GM23338 (cell line): ENCODE results near the gene LONRF2. TPM values are rescaled to one million over a fixed set of nuclear protein-coding genes. Genes with fewer than 3 reads are reported as not detected.

ENCODE experiments used
- ATAC-seq: fragments of 200-7000 bp; cut with Tn5 transposase; 3 replicates; pipeline ENCODE4 v1.9.1; 2020
- DNase-seq: peaks from one replicate; pipeline ENCODE4 v3.0.0-alpha.2; 2015; ENCODE audit warnings: low spot score
- H2AFZ ChIP-seq: fragments of 200-600 bp; sonication (generic); 2 replicates; pipeline ENCODE4 v1.8.0; 2016; ENCODE audit warnings: antibody characterized with exemption, mild to moderate bottlenecking, moderate library complexity
- H3F3A ChIP-seq: fragments of 200-600 bp; sonication (generic); replicated peaks from 2 replicates; pipeline ENCODE4 v1.8.0; 2017; ENCODE audit warnings: antibody characterized with exemption, mixed run types, low read depth
- H3K27ac ChIP-seq: fragments of 200-600 bp; sonication (generic); 2 replicates; pipeline ENCODE4 v1.6.1; 2016; ENCODE audit warnings: low read depth
- H3K27me3 ChIP-seq: fragments of 200-600 bp; sonication (generic); 2 replicates; pipeline ENCODE4 v1.8.0; 2016; ENCODE audit warnings: mild to moderate bottlenecking, mixed run types, moderate library complexity; ENCODE audit not compliant: insufficient read depth
- H3K36me3 ChIP-seq: fragments of 200-600 bp; sonication (generic); 2 replicates; pipeline ENCODE4 v1.8.0; 2016; ENCODE audit warnings: mild to moderate bottlenecking; ENCODE audit not compliant: insufficient read depth
- H3K4me1 ChIP-seq: fragments of 200-600 bp; sonication (generic); 2 replicates; pipeline ENCODE4 v1.8.0; 2016; ENCODE audit warnings: mild to moderate bottlenecking, moderate library complexity; ENCODE audit not compliant: insufficient read depth
- H3K4me2 ChIP-seq: fragments of 200-600 bp; sonication (generic); 2 replicates; pipeline ENCODE4 v1.7.1; 2017; ENCODE audit warnings: mixed run types
- H3K4me3 ChIP-seq: fragments of 200-600 bp; sonication (generic); 2 replicates; pipeline ENCODE4 v1.6.1; 2016; ENCODE audit warnings: mixed run types
- H3K79me2 ChIP-seq: fragments of 200-600 bp; sonication (generic); replicated peaks from 2 replicates; pipeline ENCODE4 v1.8.0; 2017; ENCODE audit warnings: mild to moderate bottlenecking; ENCODE audit not compliant: insufficient read depth
- H3K9me2 ChIP-seq: fragments of 200-600 bp; sonication (generic); 2 replicates; pipeline ENCODE4 v1.8.0; 2017; ENCODE audit not compliant: insufficient read depth
- H4K20me1 ChIP-seq: fragments of 200-600 bp; sonication (generic); replicated peaks from 2 replicates; pipeline ENCODE4 v1.8.0; 2017; ENCODE audit warnings: mild to moderate bottlenecking; ENCODE audit not compliant: insufficient read depth
- H3K27ac Mint-ChIP-seq: 2 replicates; pipeline ENCODE4 v1.8.0; 2020; ENCODE audit warnings: inconsistent platforms, mild to moderate bottlenecking, moderate library complexity, mixed read lengths
- H3K27me3 Mint-ChIP-seq: 3 replicates; pipeline ENCODE4 v1.8.0; 2022; ENCODE audit warnings: low read depth, mild to moderate bottlenecking, moderate library complexity, mixed read lengths, inconsistent platforms; ENCODE audit not compliant: insufficient read depth, poor library complexity
- H3K36me3 Mint-ChIP-seq: 3 replicates; pipeline ENCODE4 v1.8.0; 2021; ENCODE audit warnings: low read depth, mild to moderate bottlenecking, inconsistent platforms, moderate library complexity, mixed read lengths
- H3K4me1 Mint-ChIP-seq: 3 replicates; pipeline ENCODE4 v1.8.0; 2020; ENCODE audit warnings: mild to moderate bottlenecking, inconsistent platforms, mixed read lengths
- H3K4me3 Mint-ChIP-seq: 3 replicates; pipeline ENCODE4 v1.8.0; 2021; ENCODE audit warnings: moderate library complexity, mild to moderate bottlenecking, inconsistent platforms, mixed read lengths
- H3K9me3 Mint-ChIP-seq: 3 replicates; pipeline ENCODE4 v1.8.0; 2020; ENCODE audit warnings: moderate library complexity, mild to moderate bottlenecking, inconsistent platforms, mixed read lengths
- CREB1 ChIP-seq: fragments of 250-450 bp; sonication (Bioruptor Pico); IDR thresholded peaks from 2 replicates; pipeline ENCODE4 v1.5.0; 2020; ENCODE audit warnings: low read depth, mild to moderate bottlenecking, moderate library complexity
- EZH2 ChIP-seq: fragments of 200-600 bp; sonication (generic); IDR thresholded peaks from one replicate; pipeline ENCODE4 v1.8.0; 2017; ENCODE audit warnings: antibody characterized with exemption, mild to moderate bottlenecking, low read depth; ENCODE audit not compliant: unreplicated experiment
- EZH2phosphoT487 ChIP-seq: fragments of 200-600 bp; sonication (generic); IDR thresholded peaks from one replicate; pipeline ENCODE4 v1.8.1; 2018; ENCODE audit warnings: antibody characterized with exemption; ENCODE audit not compliant: unreplicated experiment
- JUNB ChIP-seq: IDR thresholded peaks from one replicate; pipeline ENCODE4 v1.6.1; 2016; ENCODE audit warnings: antibody characterized with exemption; ENCODE audit not compliant: unreplicated experiment
- POLR2AphosphoS5 ChIP-seq: IDR thresholded peaks from 2 replicates; pipeline ENCODE4 v1.6.1; 2016; ENCODE audit warnings: antibody characterized with exemption, low read depth
- REST ChIP-seq: IDR thresholded peaks from one replicate; pipeline ENCODE4 v1.6.1; 2018; ENCODE audit warnings: antibody characterized with exemption; ENCODE audit not compliant: unreplicated experiment
- STAT1 ChIP-seq: IDR thresholded peaks from one replicate; pipeline ENCODE4 v1.6.1; 2016; ENCODE audit warnings: antibody characterized with exemption; ENCODE audit not compliant: unreplicated experiment
- ZNF114 ChIP-seq: fragments of 250-450 bp; sonication (Bioruptor Pico); IDR thresholded peaks from 2 replicates; pipeline ENCODE4 v1.5.0; 2020; ENCODE audit warnings: mild to moderate bottlenecking, moderate library complexity
- ZNF331 ChIP-seq: fragments of 250-450 bp; sonication (Bioruptor Pico); IDR thresholded peaks from 2 replicates; pipeline ENCODE4 v1.5.0; 2020; ENCODE audit warnings: low read depth, mild to moderate bottlenecking, moderate library complexity
- polyA plus RNA-seq: library from polyadenylated mRNA; unstranded; fragments of >200 nt; fragmentation: Nextera tagmentation; extraction: Ambion mirVana; gene quantifications from 2 replicates; pipeline ENCODE4 v1.2.1, GENCODE V29; 2016
- total RNA-seq: library from RNA; depleted of rRNA; stranded (reverse); fragments of >200 nt; shearing (Covaris generic); gene quantifications from 2 replicates; pipeline ENCODE4 v1.2.3, GENCODE V29; 2014
- TF ChIP-seq, protein P1 (sequence below), 2 experiments: fragments of 200-600 bp in 1 of 2; sonication (generic) in 1 of 2; conservative IDR thresholded peaks; 2 replicates each; pipeline versions ENCODE4 v1.5.1 to v1.6.1; 2016 to 2017; ENCODE audit warnings: antibody characterized with exemption in 2 of 2, low read depth in 2 of 2, mild to moderate bottlenecking in 2 of 2, moderate library complexity in 1 of 2

Gene LONRF2
- total and polyA plus RNA-seq, 2 experiments from 2014 or later = 0.05 to 0.24 TPM

DNA sequence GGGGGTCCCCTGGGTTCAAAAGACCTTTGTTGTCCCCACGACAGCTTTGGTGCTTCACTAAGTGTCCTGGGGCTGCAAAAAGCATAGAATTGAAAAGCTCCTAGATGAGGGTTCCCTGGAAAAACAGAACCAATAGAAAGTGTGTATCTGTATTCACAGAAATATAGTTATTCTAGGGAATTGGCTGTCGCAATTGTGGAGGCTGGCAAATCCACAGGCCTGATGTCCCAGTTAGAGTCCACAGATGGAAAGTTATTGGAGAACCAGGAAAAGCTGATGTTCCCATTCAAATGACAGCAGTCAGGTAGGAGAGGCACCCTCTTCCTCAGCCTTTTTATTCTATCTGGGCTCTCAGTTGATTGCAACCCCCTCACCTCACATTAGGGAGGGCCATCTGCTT, 65.5 kb downstream of the LONRF2 start (continued):
- TF ChIP-seq REST (no peak), ZNF114 (no peak), POLR2AphosphoS5 (no peak)
- TF ChIP-seq, protein P1, sequence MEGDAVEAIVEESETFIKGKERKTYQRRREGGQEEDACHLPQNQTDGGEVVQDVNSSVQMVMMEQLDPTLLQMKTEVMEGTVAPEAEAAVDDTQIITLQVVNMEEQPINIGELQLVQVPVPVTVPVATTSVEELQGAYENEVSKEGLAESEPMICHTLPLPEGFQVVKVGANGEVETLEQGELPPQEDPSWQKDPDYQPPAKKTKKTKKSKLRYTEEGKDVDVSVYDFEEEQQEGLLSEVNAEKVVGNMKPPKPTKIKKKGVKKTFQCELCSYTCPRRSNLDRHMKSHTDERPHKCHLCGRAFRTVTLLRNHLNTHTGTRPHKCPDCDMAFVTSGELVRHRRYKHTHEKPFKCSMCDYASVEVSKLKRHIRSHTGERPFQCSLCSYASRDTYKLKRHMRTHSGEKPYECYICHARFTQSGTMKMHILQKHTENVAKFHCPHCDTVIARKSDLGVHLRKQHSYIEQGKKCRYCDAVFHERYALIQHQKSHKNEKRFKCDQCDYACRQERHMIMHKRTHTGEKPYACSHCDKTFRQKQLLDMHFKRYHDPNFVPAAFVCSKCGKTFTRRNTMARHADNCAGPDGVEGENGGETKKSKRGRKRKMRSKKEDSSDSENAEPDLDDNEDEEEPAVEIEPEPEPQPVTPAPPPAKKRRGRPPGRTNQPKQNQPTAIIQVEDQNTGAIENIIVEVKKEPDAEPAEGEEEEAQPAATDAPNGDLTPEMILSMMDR (conservative IDR thresholded peaks at IDR 0.05; ENCODE audit: low read depth in 2 of 2) = no peak

DNA sequence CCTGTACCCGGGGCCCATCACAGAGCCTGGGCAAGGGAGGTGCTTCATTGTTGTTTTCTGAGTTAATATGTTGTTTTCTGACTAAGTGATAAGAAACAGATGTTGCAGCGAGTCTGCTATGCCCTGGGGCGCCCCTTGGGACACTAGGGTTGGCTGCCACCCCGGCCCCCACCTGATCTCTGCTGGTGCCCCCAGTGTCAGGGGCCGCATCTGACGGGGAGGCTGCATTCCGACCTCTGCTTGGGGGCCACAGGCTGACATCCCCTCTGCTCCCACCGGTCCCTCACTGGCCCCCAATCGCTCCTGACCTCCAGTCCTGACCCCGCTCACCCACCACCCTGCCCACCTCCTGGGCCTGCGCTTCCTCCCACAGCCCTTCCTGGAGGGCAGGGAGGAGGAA, 65.9 kb downstream of the LONRF2 start:
- Mint-ChIP-seq H3K4me1 (no peaks in the 10 kb centered on the region; the same call in 2 of the 3 replicates), H3K4me3 (no peak overlapping the region), H3K27ac (no peak overlapping the region), H3K36me3 (0 out of 3 replicates have a peak, but pooled peaks cover 4% of the 10 kb centered on the region), H3K27me3 (peaks cover 1% of the 10 kb centered on the region), H3K9me3 (peaks cover 4% of the 10 kb centered on the region; the same call in 1 of the 3 replicates)
- no peaks in the 10 kb centered on the region for H3K36me3 ChIP-seq
- H3K27ac ChIP-seq = no peak overlapping the region
- no peaks in the 10 kb centered on the region for H4K20me1 ChIP-seq
- H3K27me3 ChIP-seq = no peaks in the 10 kb centered on the region
- ATAC-seq = no peak
- H3F3A ChIP-seq = no peaks in the 10 kb centered on the region
- H3K79me2 ChIP-seq = no peaks in the 10 kb centered on the region
- H3K4me2 ChIP-seq = no peak overlapping the region
- H3K4me1 ChIP-seq = no peaks in the 10 kb centered on the region
- no peak for DNase-seq
- no peak overlapping the region for H2AFZ ChIP-seq
- no peak overlapping the region for H3K4me3 ChIP-seq
- no peaks in the 10 kb centered on the region for H3K9me2 ChIP-seq
- no peak for TF ChIP-seq EZH2
- no peak for TF ChIP-seq POLR2AphosphoS5
- TF ChIP-seq EZH2phosphoT487 = no peak
- TF ChIP-seq ZNF331 = no peak
- no peak for TF ChIP-seq JUNB
- no peak for TF ChIP-seq ZNF114
- TF ChIP-seq REST = no peak
- TF ChIP-seq CREB1 (CRISPR knock-in tag) = no peak
- no peak for TF ChIP-seq STAT1
- TF ChIP-seq, protein P1 (conservative IDR thresholded peaks at IDR 0.05; ENCODE audit: low read depth in 2 of 2) = no peak
